NCI-H2227 treated with DMSO at 0.1 percent for 48 hours (cell line): ENCODE measurements around the gene OR7G2.
A peak's percentile ranks its signal among the peaks of the same experiment; 100 is the strongest.

Experiments
- DNase-seq: peaks from one replicate; lab custom pipeline; 2025; lab: John Stamatoyannopoulos, UW

The OR7G2 gene

GRCh38 chr19:9107375-9107774, at the start of gene OR7G2:
Gene OR7G2 (minus strand): TSS chr19:9107475. CDS start chr19:9103243, 4,232 bp downstream.
- DNase-seq = no peak

DNA sequence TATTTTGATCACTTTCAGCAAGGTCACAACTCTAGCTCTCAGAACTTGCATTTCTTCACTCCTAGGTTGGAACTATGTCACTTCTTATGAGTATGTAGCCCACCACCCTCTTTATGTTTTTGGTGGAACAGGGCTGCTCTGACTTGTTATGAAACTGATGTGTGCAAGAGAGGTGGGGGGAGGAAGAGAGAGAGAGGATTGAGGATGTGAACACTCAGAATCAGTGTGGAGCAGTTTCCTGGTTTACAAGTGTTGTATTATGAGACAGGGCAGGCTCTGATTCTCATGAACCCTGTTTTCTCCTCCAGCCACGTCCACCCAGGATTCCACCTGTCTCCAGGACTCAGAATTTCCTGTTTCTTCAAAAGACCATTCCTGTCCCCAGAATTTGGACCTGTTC, 49.0 kb upstream of the OR7G2 start:
- DNase-seq = no peak

GRCh38 chr19:9155591-9155990, 48.3 kb upstream of the OR7G2 start:
- DNase-seq = no peak

- DNase-seq = no peak
Observed at GRCh38 chr19:9151367-9151766, 44.1 kb upstream of the OR7G2 start.

DNA sequence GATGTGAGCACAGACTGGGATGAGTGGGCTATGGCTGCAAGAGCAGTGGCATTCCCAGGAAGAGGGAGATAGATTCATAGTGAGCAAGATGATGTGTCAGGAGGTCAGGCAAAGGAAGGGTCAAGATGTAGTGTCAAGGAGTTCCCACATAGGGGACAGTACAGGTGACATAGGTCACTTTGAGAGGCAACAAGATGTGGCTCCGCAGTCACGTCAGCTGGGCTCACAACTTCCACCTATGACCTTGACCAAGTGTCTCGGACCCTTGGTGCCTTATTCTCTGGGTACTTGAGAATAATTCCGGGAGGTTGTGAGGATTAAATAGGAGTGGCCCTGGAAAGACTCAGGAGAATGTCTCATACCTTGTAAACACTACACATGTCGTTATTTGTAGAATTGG, 43.4 kb upstream of the OR7G2 start:
- DNase-seq = no peak

DNA sequence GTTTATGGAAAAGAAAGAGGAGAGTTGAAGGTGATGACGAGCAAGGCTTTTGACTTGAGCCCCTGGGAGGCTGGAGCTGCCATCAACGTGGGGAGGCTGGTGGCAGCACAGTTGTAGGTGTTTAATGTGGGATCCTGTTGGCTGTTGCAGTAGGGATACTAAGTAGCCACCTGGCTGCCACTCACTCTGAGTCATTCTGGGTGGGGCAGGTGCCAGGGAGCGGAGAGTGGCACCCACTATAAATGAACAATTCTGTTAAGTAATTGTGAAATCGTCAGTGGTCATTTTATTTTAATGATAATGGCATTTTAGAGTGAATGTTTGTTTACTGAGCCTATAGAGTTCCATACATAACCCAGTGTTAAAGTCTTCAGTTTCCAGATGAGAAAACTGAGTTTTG, 42.7 kb upstream of the OR7G2 start:
- no peak for DNase-seq

- DNase-seq = no peak
Observed at GRCh38 chr19:9148697-9149096, 41.4 kb upstream of the OR7G2 start.

- DNase-seq = no peak
Observed at GRCh38 chr19:9146882-9147281, 39.6 kb upstream of the OR7G2 start.

- DNase-seq = no peak
Observed at GRCh38 chr19:9144920-9145319, 37.6 kb upstream of the OR7G2 start.

DNA sequence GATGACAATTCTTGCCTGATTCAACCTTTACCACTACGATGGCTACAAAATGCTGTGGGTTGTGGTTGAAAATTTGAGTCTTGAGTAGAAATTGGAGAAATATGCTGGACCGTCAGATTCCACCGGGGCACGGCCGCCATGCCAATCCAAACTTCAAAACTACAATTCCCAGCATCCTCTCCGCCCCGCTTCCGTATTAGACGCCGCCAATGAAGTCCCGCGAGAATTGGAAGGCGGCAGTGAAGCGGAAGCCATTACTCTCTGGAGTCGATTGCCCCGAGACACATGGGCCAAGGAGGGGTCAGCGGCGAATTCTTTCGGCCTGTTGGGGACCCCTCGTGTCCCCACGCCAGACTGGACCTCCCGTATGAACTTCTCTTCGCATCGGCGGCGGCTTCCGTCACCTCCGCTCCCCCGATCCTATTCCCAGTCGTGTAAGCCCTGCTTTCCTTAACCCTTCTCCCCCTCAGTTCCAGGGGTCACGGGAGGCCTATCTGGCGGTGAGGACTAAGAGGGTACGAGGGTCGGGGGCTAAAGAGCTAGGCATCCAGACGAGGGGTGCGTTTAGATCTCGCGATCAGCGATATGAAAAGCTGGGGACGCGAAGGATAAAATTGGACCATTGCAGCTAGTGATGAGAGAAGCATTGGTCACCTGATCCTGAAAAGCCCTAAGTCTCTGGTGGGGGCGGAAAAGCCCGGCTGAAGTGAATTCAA, 33.0 kb upstream of the OR7G2 start, which contains the start of gene ZNF317:
TSS of gene ZNF317 (plus strand) at position 239 of the 716 bp plus-strand sequence. CDS start 15,620 bp downstream, outside the sequence.
- DNase-seq = peak; percentile 77

DNA sequence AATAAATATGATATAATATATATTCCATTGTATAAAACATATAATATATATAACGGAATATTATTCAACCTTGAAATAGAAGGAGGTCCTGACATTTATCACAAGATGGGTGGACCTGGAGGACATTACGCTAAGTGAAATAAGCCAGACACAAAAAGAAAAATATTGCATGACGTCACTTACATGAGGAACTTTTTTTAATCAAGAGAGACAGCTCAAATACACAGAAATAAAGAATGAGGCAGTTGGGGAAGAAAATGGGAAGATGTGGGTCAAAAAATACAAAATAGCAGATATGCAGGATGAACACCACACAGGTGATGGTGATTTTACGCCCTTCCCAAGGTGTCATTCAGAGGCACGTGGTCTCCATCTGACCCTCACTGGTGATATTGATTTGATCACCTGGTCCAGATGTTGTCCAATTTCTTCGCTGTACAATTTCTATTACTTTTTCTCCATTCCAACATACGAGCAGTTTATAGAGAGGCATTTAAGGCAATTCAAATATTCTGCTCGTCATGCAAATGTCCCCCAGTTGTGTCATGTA, 32.4 kb upstream of the OR7G2 start:
- DNase-seq = no peak

GRCh38 chr19:9132422-9132821, 25.1 kb upstream of the OR7G2 start:
- DNase-seq = no peak

- no peak for DNase-seq
Observed at GRCh38 chr19:9130965-9131364, 23.7 kb upstream of the OR7G2 start.

GRCh38 chr19:9128171-9128570, 20.9 kb upstream of the OR7G2 start:
- no peak for DNase-seq

- no peak for DNase-seq
Observed at GRCh38 chr19:9126900-9127405, 19.7 kb upstream of the OR7G2 start, which contains the start of gene OR7G3. Gene OR7G3 (minus strand): TSS chr19:9126950. CDS start chr19:9126950, 0 bp downstream.

DNA sequence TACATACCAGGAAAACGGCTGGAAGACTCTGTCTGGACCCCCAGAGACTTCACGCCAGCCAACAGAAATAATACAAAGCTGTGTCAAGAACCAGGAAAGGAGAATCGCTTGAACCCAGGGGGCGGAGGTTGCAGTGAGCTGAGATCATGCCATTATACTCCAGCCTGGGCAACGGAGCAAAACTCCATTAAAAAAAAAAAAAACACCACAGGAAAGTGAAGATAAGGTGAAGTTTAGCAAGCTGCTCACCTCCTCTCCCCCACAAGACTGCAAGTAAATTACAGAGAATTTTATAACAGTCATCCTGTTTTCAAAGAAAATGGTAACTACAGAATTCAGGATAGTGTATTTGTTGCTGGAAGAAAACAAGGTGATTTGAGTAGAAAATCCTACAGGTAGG, 9.3 kb upstream of the OR7G2 start:
- no peak for DNase-seq

DNA sequence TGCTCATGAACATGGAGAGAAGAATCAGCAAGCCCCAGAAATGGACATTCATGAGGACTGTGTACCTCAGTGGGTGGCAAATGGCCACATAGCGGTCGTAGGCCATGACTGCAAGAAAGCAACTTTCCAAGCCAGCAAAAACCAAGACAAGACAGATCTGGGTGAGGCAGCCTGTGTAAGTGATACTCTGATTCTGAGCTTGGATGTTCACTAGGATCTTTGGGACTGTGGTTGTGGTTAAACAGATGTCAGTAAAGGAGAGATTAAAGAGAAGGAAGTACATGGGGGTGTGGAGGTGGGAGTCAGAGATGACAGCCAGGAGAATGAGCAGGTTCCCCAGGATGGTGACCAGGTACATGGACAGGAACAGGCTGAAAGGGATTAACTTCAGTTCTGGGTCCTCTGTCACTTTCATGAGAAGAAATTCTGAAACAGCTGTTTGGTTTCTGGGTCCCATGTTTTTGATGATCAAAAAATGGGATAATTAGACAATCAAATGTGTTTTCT, 8.1 kb upstream of the OR7G2 start, which contains the start of gene OR7G1:
TSS of gene OR7G1 (minus strand) at position 457 of the 507 bp plus-strand sequence. CDS start at position 457, 0 bp downstream.
- DNase-seq = no peak

DNA sequence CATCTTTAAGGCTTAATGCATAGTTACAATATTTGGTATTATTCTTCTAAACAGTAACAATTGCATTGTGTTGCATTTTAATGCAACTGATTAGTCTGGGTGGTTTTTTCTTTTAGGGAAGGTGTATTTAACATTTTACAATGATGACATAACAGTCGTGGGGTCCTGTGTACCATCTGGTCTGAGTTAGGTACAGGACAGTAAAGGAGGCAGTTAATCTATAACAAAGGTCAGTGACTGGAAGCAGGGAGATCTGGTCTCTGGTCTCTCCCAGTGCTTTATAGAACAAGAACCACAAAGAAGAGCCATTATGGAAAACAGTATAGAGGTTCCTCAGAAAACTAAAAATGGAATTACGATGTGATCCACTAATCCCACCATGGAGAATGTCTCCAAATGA, 2.7 kb upstream of the OR7G2 start:
- no peak for DNase-seq

GRCh38 chr19:9086761-9087160, 20.5 kb downstream of the OR7G2 start, which contains the start of gene OR1M1:
Gene OR1M1 (plus strand): TSS chr19:9087061. CDS start chr19:9093245, 6,184 bp downstream.
- no peak for DNase-seq

- no peak for DNase-seq
Observed at GRCh38 chr19:9078651-9079050, 28.6 kb downstream of the OR7G2 start.

DNA sequence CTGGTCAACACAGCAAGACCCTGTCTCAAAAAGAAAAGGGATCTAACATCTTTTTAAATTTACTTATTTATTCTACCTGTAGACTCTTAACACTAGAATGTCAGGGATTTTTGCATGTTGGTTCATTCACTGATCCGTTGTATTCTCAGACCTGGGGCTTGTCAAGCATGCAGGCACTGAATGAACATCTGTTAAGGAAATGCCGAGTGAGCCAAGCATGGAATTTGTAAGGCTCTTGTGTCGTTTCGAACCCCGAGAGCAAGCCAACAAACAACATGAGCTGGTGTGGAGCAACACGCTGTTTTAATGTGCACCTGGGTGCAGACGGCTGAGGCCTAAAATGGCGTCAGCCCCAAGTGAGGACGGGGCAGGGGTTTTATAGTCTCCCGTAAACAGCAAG, 30.4 kb downstream of the OR7G2 start:
- no peak for DNase-seq

DNA sequence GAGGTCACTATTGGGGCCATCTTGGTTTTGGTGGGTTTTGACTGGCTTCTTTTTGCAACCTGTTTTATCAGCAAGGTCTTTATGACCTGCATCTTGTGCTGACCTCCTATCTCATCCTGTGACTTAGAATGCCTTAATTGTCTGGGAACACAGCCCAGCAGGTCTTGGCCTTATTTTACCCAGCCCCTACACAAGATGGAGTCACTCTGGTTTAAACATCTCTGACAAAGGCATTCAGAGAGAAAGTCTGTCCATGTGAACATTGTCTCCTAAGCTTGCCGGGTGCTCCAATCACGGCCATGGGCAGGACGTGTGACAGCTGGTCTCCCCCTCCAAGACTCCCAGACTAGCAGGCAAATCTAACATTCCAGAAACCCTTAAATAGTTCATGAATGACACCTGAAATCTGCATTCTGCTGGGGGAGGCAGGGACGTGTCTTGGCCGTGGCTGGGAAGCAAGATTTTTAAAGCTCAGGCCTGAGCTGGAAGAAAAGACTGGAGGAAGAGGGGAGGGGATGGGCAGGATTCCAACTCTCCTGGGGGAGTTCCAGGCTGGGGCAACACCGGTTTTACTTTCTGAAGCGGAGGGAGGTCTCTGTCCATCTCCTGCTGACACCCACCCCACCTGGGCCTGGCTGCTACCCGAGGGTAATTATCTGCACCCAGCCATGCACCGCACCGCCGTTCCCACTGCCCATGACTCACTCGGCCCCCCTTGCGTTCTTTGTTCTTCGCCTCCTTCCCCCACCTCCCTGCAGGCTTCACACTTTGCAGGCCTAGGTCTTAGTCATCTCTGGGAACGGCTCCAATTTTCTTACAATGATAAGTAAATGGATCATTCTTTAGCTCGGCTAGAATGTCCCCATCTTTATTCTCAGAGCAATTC, 32.0 kb downstream of the OR7G2 start:
- DNase-seq = peak; percentile 54
